Liver (tissue), 3 donors: ENCODE results near the gene PDZD2.

Experiments used
- CTCF ChIP-seq: fragments of 150-350 bp; IDR thresholded peaks from 2 replicates; pipeline ENCODE4 v1.5.1; 2017; ENCODE audit warnings: improper control_type of control experiment, low read depth, low read length; ENCODE audit not compliant: missing input control
- JUND ChIP-seq, 2 donors: IDR thresholded peaks; 2 replicates each; pipeline ENCODE4 v1.6.1; 2016; ENCODE audit warnings: antibody characterized with exemption in 2 of 2
- YY1 ChIP-seq: IDR thresholded peaks from 2 replicates; pipeline ENCODE4 v1.6.1; 2016; ENCODE audit warnings: antibody characterized with exemption, mild to moderate bottlenecking
- TF ChIP-seq, protein P1 (sequence below): IDR thresholded peaks from 2 replicates; pipeline ENCODE4 v1.6.1; 2016; ENCODE audit warnings: antibody characterized with exemption
- donor health status: healthy.
- donor health status: healthy.

GRCh38 chr5:32110111-32110696 lies 471.3 kb downstream of the PDZD2 start:
- TF ChIP-seq JUND (IDR thresholded peaks at IDR 0.05) (no peak), CTCF (no peak), YY1 (no peak)
- TF ChIP-seq, protein P1, sequence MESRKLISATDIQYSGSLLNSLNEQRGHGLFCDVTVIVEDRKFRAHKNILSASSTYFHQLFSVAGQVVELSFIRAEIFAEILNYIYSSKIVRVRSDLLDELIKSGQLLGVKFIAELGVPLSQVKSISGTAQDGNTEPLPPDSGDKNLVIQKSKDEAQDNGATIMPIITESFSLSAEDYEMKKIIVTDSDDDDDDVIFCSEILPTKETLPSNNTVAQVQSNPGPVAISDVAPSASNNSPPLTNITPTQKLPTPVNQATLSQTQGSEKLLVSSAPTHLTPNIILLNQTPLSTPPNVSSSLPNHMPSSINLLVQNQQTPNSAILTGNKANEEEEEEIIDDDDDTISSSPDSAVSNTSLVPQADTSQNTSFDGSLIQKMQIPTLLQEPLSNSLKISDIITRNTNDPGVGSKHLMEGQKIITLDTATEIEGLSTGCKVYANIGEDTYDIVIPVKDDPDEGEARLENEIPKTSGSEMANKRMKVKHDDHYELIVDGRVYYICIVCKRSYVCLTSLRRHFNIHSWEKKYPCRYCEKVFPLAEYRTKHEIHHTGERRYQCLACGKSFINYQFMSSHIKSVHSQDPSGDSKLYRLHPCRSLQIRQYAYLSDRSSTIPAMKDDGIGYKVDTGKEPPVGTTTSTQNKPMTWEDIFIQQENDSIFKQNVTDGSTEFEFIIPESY: no peak
